ENCODE results near the gene ANKS3. TPM values are rescaled to one million over a fixed set of nuclear protein-coding genes. Genes with fewer than 3 reads are reported as not detected.

Gene ANKS3
- total RNA-seq, 4 donors from 2014 or later, result 29.3 to 58.8 (median 51.8) TPM

DNA sequence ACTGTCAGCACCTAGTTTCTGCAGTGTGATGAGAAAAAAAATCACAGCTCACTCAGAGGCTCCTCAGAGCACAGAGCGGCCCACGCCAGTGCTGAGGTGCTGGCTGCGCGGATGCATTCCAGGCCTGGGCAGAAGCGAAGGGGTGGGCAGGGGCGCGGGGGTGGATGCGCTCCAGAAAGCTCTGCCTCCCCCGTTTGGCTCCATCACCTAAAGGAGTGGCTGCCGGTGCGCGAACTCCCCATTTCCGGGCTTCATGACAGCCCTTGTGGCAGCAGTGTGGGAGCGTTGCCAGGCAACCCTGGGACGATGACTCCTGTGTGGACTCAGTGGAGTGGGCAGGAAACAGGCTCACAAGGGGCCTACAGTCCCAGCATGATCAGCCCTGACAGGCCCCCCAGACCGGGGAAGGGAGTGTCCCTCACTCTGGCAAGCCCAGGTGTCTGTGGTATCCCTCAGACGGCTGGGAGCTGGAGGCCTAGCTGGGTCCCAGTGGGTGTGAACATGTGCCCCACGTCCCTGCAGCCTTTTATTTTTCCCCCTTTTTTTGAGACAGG is 73.5 kb downstream of the ANKS3 start:
- no peak overlapping the region for H3K4me3 ChIP-seq
- peaks cover 0 to 44% (median 21%) of the 10 kb centered on the region in 4 donors for H3K4me1 ChIP-seq
- H3K27ac ChIP-seq, result peak overlapping the region in 3 of 4 donors; percentile 20 to 69 (median 53)
- no peak for DNase-seq (ENCODE audit: low spot score in 2 of 2)
- TF ChIP-seq CTCF (IDR thresholded peaks at IDR 0.05), result no peak
- peak in 1 of 2 donors; percentile 12 for TF ChIP-seq EP300 (IDR thresholded peaks at IDR 0.05)
- H3K9me3 ChIP-seq, result no peaks in the 10 kb centered on the region
- H3K36me3 ChIP-seq, result peaks cover 0 to 71% (median 6%) of the 10 kb centered on the region in 3 donors
- no peaks in the 10 kb centered on the region for H3K27me3 ChIP-seq
- 36 to 42% methylated on average over 17 to 18 of the region's 18 CpGs for WGBS, 2 donors

DNA sequence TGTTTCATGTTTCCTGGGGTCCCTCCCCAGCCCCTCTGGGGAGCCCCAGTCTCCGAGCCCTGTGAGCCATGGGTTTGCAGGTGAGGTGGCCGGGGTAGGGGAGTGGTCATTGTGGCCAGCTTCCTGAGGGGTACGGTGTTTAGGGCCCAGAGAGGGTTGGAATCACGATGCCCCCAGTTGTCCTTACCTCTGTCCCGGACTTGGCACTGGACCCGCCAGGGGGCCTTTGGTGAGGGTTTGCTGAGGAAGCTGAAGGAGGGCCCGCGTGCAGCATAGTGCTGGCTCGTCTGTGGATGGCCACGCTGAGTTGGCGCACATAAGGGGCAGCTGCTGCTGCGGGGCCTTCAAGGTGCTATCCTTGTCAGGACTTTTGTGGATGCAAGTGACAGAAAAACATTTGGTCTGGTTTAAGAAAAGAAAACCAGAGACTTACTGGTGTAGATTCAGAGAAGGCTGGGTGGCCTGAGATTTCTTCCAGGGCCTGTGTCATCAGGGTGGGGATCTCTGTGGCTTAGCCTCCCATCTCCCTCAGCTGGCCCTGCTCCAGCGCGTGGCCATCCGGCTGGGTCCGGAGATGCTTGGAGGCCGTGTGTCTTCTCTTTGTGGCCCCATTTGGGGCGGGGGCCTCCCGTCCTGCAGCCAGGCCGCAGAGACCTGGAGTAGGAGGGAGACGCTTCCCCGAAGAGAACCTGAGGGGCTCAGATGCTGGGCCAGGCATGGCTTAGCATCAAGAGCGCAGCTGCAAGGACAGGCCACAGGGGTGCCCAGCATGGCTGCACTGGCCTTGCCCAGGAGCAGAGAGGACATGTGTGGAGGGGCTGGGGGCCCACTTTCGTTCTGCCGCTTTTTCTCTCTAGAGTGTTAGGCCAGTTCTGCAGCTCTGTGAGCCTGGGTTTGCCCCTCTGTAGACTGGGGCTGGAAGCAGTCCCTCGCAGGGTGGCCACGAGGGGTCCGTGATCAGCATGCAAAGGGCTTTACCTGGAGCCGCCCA is 74.4 kb downstream of the ANKS3 start:
- Histone ChIP-seq H3K4me1 (peaks cover 0 to 37% (median 17%) of the 10 kb centered on the region in 4 donors), H3K36me3 (peaks cover 0 to 71% (median 6%) of the 10 kb centered on the region in 3 donors), H3K4me3 (no peak overlapping the region), H3K27me3 (no peaks in the 10 kb centered on the region), H3K9me3 (no peaks in the 10 kb centered on the region), H3K27ac (peak overlapping the region in 2 of 4 donors; percentile 20 to 69)
- DNase-seq (ENCODE audit: low spot score in 2 of 2), result no peak
- WGBS, 2 donors, result 84 to 88% methylated on average over 22 to 25 of the region's 29 CpGs
- no peak for TF ChIP-seq CTCF (IDR thresholded peaks at IDR 0.05)
- TF ChIP-seq POLR2A (IDR thresholded peaks at IDR 0.05), result no peak
- TF ChIP-seq EP300 (IDR thresholded peaks at IDR 0.05), result no peak

- H3K9me3 ChIP-seq, result no peaks in the 10 kb centered on the region
- H3K27ac ChIP-seq, result no peak overlapping the region
- peaks cover 0 to 79% (median 14%) of the 10 kb centered on the region in 3 donors for H3K36me3 ChIP-seq
- TF ChIP-seq EP300 (IDR thresholded peaks at IDR 0.05) (no peak), CTCF (IDR thresholded peaks at IDR 0.05) (no peak), POLR2A (IDR thresholded peaks at IDR 0.05) (no peak)
- no peaks in the 10 kb centered on the region for H3K27me3 ChIP-seq
- WGBS, 2 donors, result 90% methylated on average over 24 to 25 of the region's 25 CpGs
- no peak for DNase-seq (ENCODE audit: low spot score in 2 of 2)
- no peak overlapping the region for H3K4me3 ChIP-seq
- H3K4me1 ChIP-seq, result peaks cover 0 to 23% (median 11%) of the 10 kb centered on the region in 4 donors
These were observed 77.1 kb downstream of the ANKS3 start for GRCh38 chr16:4656695-4657686.

GRCh38 chr16:4656221-4656620 is 77.8 kb downstream of the ANKS3 start:
- DNase-seq (ENCODE audit: low spot score in 2 of 2), result no peak
- no peak overlapping the region for H3K4me3 ChIP-seq
- no peaks in the 10 kb centered on the region for H3K27me3 ChIP-seq
- no peak overlapping the region for H3K27ac ChIP-seq
- WGBS, 2 donors, result 90 to 95% methylated on average over 12 of the region's 12 CpGs
- no peaks in the 10 kb centered on the region for H3K9me3 ChIP-seq
- H3K36me3 ChIP-seq, result peaks cover 0 to 87% (median 14%) of the 10 kb centered on the region in 3 donors
- peaks cover 0 to 20% (median 11%) of the 10 kb centered on the region in 4 donors for H3K4me1 ChIP-seq
- TF ChIP-seq POLR2A (IDR thresholded peaks at IDR 0.05) (no peak), EP300 (IDR thresholded peaks at IDR 0.05) (no peak), CTCF (IDR thresholded peaks at IDR 0.05) (no peak)
